Sigmoid colon (tissue), 7 donors: ENCODE data around the gene NOX3. TPM values are rescaled to one million over a fixed set of nuclear protein-coding genes. Genes with fewer than 3 reads are reported as not detected.

Source experiments
- DNase-seq: peaks from one replicate; pipeline ENCODE4 v3.0.0-alpha.2; 2019
- H3K27ac ChIP-seq, 4 donors: fragments of 200-600 bp; sonication (generic); one replicate each; pipeline ENCODE4 v1.5.1; 2016 to 2019; ENCODE audit warnings: mild to moderate bottlenecking in 1 of 4
- H3K27me3 ChIP-seq, 3 donors: fragments of 200-600 bp; sonication (generic); one replicate each; pipeline ENCODE4 v1.5.1; 2019; ENCODE audit warnings: mild to moderate bottlenecking in 1 of 3
- H3K36me3 ChIP-seq, 4 donors: fragments of 200-600 bp; sonication (generic); one replicate each; pipeline ENCODE4 v1.5.1; 2016 to 2019
- H3K4me1 ChIP-seq, 4 donors: fragments of 200-600 bp; sonication (generic); one replicate each; pipeline ENCODE4 v1.5.1; 2017 to 2019
- H3K4me3 ChIP-seq, 4 donors: fragments of 200-600 bp; sonication (generic); one replicate each; pipeline ENCODE4 v1.5.1; 2017 to 2019; ENCODE audit warnings: mild to moderate bottlenecking in 2 of 4, moderate library complexity in 1 of 4
- H3K9me3 ChIP-seq, 4 donors: fragments of 200-600 bp in 3 of 4; sonication (generic) in 3 of 4; one replicate each; pipeline versions ENCODE4 v1.5.1 to v1.6.1; 2013 to 2019
- CTCF ChIP-seq, 4 experiments: fragments of 450-650 bp in 3 of 4; fragments of 200-600 bp in 1 of 4; IDR thresholded peaks; one replicate each; pipeline ENCODE4 v1.5.1; 2016 to 2019; ENCODE audit warnings: antibody characterized with exemption in 4 of 4, mild to moderate bottlenecking in 3 of 4, moderate library complexity in 2 of 4
- EP300 ChIP-seq, 4 donors: sonication (generic); formaldehyde crosslinking; IDR thresholded peaks; one replicate each; pipeline ENCODE4 v1.6.1; 2017; ENCODE audit warnings: antibody characterized with exemption in 4 of 4
- POLR2A ChIP-seq, 2 donors: fragments of 450-650 bp; IDR thresholded peaks; one replicate each; pipeline ENCODE4 v1.6.1; 2016; ENCODE audit warnings: antibody characterized with exemption in 2 of 2, mild to moderate bottlenecking in 2 of 2, moderate library complexity in 2 of 2
- POLR2AphosphoS5 ChIP-seq, 4 donors: sonication (generic); formaldehyde crosslinking; IDR thresholded peaks; one replicate each; pipeline ENCODE4 v1.6.1; 2017; ENCODE audit warnings: antibody characterized with exemption in 4 of 4
- WGBS, 2 donors: extraction: QIAGEN DNeasy Blood & Tissue Kit; methylation state at CpG; one replicate each; pipeline ENCODE4 v1.1.7; 2013; 5-methylcytosine and 5-hydroxymethylcytosine counted together
- intact Hi-C: fragments of 100-400 bp; cut with DNase I; formaldehyde crosslinking; loops from one replicate; pipeline ENCODE4 v1.15.1; 2023
- polyA plus RNA-seq, 3 donors: library from polyadenylated mRNA; stranded (reverse); fragments of 200-250 nt; gene quantifications; one replicate each; pipeline ENCODE4 v1.2.3, GENCODE V29; 2013
- total RNA-seq, 4 donors: library from RNA; depleted of rRNA; stranded (reverse); fragments of >200 nt; gene quantifications; one replicate each; pipeline ENCODE4 v1.1.0, GENCODE V29; 2016
- donor health status: healthy with polysubstance abuse.
- donor health status: Bipolar disorder and iron deficiency.
- donor health status: healthy.

Gene NOX3
- total and polyA plus RNA-seq, 7 donors, result not detected

- no peak for DNase-seq
- intact Hi-C loops, result no loop called here
- Histone ChIP-seq H3K27ac (no peak overlapping the region), H3K27me3 (no peaks in the 10 kb centered on the region), H3K36me3 (no peaks in the 10 kb centered on the region), H3K4me3 (no peak overlapping the region), H3K9me3 (no peaks in the 10 kb centered on the region), H3K4me1 (peaks cover 0 to 12% (median 3%) of the 10 kb centered on the region in 4 donors)
- 89 to 94% methylated on average over 5 of the region's 5 CpGs for WGBS, 2 donors
- TF ChIP-seq EP300 (IDR thresholded peaks at IDR 0.05), result no peak
- TF ChIP-seq CTCF (IDR thresholded peaks at IDR 0.05), result no peak
- TF ChIP-seq POLR2A (IDR thresholded peaks at IDR 0.05), result no peak
- TF ChIP-seq POLR2AphosphoS5 (IDR thresholded peaks at IDR 0.05), result no peak
These were observed 31.2 kb upstream of the NOX3 start for GRCh38 chr6:155486721-155487294.

GRCh38 chr6:155485756-155486155 lies 30.1 kb upstream of the NOX3 start:
- H3K36me3 ChIP-seq, result no peaks in the 10 kb centered on the region
- no peaks in the 10 kb centered on the region for H3K9me3 ChIP-seq
- H3K27ac ChIP-seq, result no peak overlapping the region
- peaks cover 0 to 2% (median 0%) of the 10 kb centered on the region in 4 donors for H3K4me1 ChIP-seq
- 94% methylated on average over 4 of the region's 4 CpGs for WGBS, 2 donors
- no peak overlapping the region for H3K4me3 ChIP-seq
- intact Hi-C loops, result no loop called here
- DNase-seq, result no peak
- no peak for TF ChIP-seq POLR2AphosphoS5 (IDR thresholded peaks at IDR 0.05)
- no peak for TF ChIP-seq EP300 (IDR thresholded peaks at IDR 0.05)
- no peak for TF ChIP-seq POLR2A (IDR thresholded peaks at IDR 0.05)
- no peak for TF ChIP-seq CTCF (IDR thresholded peaks at IDR 0.05)
- H3K27me3 ChIP-seq, result no peaks in the 10 kb centered on the region

GRCh38 chr6:155483858-155484257 lies 28.2 kb upstream of the NOX3 start:
- H3K4me3 ChIP-seq, result no peak overlapping the region
- H3K36me3 ChIP-seq, result no peaks in the 10 kb centered on the region
- 2 to 36% methylated on average over 1 of the region's 1 CpG for WGBS, 2 donors
- no peaks in the 10 kb centered on the region for H3K27me3 ChIP-seq
- intact Hi-C loops, result no loop called here
- H3K27ac ChIP-seq, result no peak overlapping the region
- no peaks in the 10 kb centered on the region for H3K4me1 ChIP-seq
- no peak for DNase-seq
- H3K9me3 ChIP-seq, result no peaks in the 10 kb centered on the region
- TF ChIP-seq EP300 (IDR thresholded peaks at IDR 0.05), result no peak
- no peak for TF ChIP-seq POLR2A (IDR thresholded peaks at IDR 0.05)
- TF ChIP-seq POLR2AphosphoS5 (IDR thresholded peaks at IDR 0.05), result no peak
- no peak for TF ChIP-seq CTCF (IDR thresholded peaks at IDR 0.05)

GRCh38 chr6:155481215-155481614 lies 25.6 kb upstream of the NOX3 start:
- H3K27ac ChIP-seq, result no peak overlapping the region
- no peaks in the 10 kb centered on the region for H3K4me1 ChIP-seq
- WGBS, 2 donors, result 91 to 93% methylated on average over 3 of the region's 3 CpGs
- H3K27me3 ChIP-seq, result no peaks in the 10 kb centered on the region
- H3K36me3 ChIP-seq, result no peaks in the 10 kb centered on the region
- H3K9me3 ChIP-seq, result no peaks in the 10 kb centered on the region
- intact Hi-C loops, result no loop called here
- no peak overlapping the region for H3K4me3 ChIP-seq
- TF ChIP-seq EP300 (IDR thresholded peaks at IDR 0.05) (no peak), POLR2AphosphoS5 (IDR thresholded peaks at IDR 0.05) (no peak), CTCF (IDR thresholded peaks at IDR 0.05) (no peak), POLR2A (IDR thresholded peaks at IDR 0.05) (no peak)
- DNase-seq, result no peak

- DNase-seq, result no peak
- no peak overlapping the region for H3K27ac ChIP-seq
- no peaks in the 10 kb centered on the region for H3K36me3 ChIP-seq
- intact Hi-C loops, result no loop called here
- TF ChIP-seq POLR2A (IDR thresholded peaks at IDR 0.05) (no peak), POLR2AphosphoS5 (IDR thresholded peaks at IDR 0.05) (no peak), CTCF (IDR thresholded peaks at IDR 0.05) (no peak), EP300 (IDR thresholded peaks at IDR 0.05) (no peak)
- H3K27me3 ChIP-seq, result no peaks in the 10 kb centered on the region
- H3K4me1 ChIP-seq, result no peaks in the 10 kb centered on the region
- H3K4me3 ChIP-seq, result no peak overlapping the region
- H3K9me3 ChIP-seq, result no peaks in the 10 kb centered on the region
- 89 to 94% methylated on average over 8 of the region's 8 CpGs for WGBS, 2 donors
These were observed 18.1 kb upstream of the NOX3 start for GRCh38 chr6:155473741-155474140.
